Measurements from ENCODE around the gene GRM8.
A peak's percentile ranks its signal among the peaks of the same experiment; 100 is the strongest.

The GRM8 gene

DNA sequence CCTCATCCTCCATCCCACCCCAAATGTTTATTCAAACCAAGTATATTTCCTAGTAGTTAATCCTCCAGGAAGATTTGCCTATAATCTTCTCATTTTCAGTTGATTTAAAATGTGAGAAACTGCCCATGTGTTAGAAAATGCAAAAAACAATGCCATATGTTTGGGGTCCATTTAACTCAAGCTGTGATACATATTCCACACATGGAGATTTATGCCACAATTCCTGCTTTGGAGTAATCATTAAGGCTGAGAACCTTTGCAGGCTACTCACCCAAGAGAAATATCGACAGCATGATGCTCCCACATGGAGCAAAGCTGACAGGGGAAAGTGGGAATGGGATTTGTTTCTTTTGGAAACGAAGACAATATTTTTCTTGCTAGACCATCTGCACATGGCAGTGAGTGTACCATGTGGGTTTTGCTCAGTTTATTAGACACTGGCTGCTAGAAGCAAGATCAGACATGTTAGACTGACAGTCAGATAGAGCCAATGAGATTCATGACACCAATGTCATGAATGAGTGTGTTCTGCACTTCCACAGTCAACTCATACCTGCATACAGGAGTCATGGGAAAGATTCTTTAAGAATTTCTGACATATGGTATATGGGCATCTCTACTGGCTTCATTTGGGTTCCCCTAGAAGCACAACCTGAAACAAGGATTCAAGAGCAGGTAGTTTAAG lies 3.4 kb upstream of the GRM8 start:
- Histone ChIP-seq H3F3A (ENCODE audit: insufficient read depth, low read length) (no peaks in the 10 kb centered on the region), H3K79me2 (ENCODE audit: low read length) (no peaks in the 10 kb centered on the region), H3K36me3 (replicated peaks; ENCODE audit: insufficient read depth, low read length) (no peaks in the 10 kb centered on the region), H2AFZ (ENCODE audit: low read length) (no peak overlapping the region), H3K9me2 (replicated peaks; ENCODE audit: insufficient read depth, low read length) (no peaks in the 10 kb centered on the region), H3K4me3 (ENCODE audit: low read length) (no peak overlapping the region), H3K9me3 (replicated peaks; ENCODE audit: insufficient read depth, low read length) (no peaks in the 10 kb centered on the region), H3K27ac (ENCODE audit: low read length) (no peak overlapping the region), H3K4me1 (ENCODE audit: low read length) (no peaks in the 10 kb centered on the region), H3K9ac (ENCODE audit: low read length) (no peak overlapping the region), H3K27me3 (replicated peaks; ENCODE audit: insufficient read depth, low read length) (peaks cover 10% of the 10 kb centered on the region), H4K20me1 (ENCODE audit: insufficient read depth, low read length) (no peaks in the 10 kb centered on the region), H3K4me2 (ENCODE audit: low read depth, low read length) (no peak overlapping the region)
- DNase-seq, result no peak
- TF ChIP-seq EZH2phosphoT487 (IDR thresholded peaks at IDR 0.05; ENCODE audit: low read length), result no peak
- TF ChIP-seq EZH2 (optimal IDR thresholded peaks at IDR 0.05; ENCODE audit: low read depth, low read length), result no peak
- TF ChIP-seq, protein P1, sequence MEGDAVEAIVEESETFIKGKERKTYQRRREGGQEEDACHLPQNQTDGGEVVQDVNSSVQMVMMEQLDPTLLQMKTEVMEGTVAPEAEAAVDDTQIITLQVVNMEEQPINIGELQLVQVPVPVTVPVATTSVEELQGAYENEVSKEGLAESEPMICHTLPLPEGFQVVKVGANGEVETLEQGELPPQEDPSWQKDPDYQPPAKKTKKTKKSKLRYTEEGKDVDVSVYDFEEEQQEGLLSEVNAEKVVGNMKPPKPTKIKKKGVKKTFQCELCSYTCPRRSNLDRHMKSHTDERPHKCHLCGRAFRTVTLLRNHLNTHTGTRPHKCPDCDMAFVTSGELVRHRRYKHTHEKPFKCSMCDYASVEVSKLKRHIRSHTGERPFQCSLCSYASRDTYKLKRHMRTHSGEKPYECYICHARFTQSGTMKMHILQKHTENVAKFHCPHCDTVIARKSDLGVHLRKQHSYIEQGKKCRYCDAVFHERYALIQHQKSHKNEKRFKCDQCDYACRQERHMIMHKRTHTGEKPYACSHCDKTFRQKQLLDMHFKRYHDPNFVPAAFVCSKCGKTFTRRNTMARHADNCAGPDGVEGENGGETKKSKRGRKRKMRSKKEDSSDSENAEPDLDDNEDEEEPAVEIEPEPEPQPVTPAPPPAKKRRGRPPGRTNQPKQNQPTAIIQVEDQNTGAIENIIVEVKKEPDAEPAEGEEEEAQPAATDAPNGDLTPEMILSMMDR (IDR thresholded peaks at IDR 0.05; ENCODE audit: low read length), result no peak

DNA sequence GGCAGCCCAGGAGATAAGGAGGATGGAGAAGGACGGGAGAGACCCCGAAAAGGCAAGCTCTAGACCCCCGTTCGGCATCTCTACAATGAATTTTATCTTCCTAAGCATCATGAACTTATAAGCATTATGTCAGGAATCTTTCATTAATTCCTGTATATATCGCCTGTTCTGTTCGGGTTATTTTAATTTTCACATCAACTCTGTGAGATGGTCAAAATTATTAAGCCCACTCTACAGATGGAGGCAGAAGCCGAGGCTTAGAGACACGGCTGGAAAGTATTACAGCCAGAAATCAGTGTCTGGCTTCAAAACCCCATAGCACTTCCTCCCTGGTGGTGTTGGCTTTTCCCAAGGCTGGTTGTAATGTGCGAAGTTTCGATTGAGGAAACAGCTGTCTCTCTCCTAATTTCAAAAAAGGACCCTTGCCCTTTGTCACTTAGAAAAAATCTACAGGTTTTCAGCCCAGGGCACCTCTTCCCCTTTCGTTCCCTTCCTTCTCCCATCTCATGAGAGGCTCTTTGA lies 1.5 kb upstream of the GRM8 start:
- Histone ChIP-seq H3K27me3 (replicated peaks; ENCODE audit: insufficient read depth, low read length) (peaks cover 30% of the 10 kb centered on the region), H3K79me2 (ENCODE audit: low read length) (no peaks in the 10 kb centered on the region), H3F3A (ENCODE audit: insufficient read depth, low read length) (peaks cover 7% of the 10 kb centered on the region), H2AFZ (ENCODE audit: low read length) (peak overlapping the region; percentile 99), H3K9me3 (replicated peaks; ENCODE audit: insufficient read depth, low read length) (no peaks in the 10 kb centered on the region), H4K20me1 (ENCODE audit: insufficient read depth, low read length) (no peaks in the 10 kb centered on the region), H3K9me2 (replicated peaks; ENCODE audit: insufficient read depth, low read length) (no peaks in the 10 kb centered on the region), H3K27ac (ENCODE audit: low read length) (no peak overlapping the region), H3K4me2 (ENCODE audit: low read depth, low read length) (peak overlapping the region; percentile 91), H3K9ac (ENCODE audit: low read length) (no peak overlapping the region), H3K4me3 (ENCODE audit: low read length) (peak overlapping the region; percentile 88), H3K4me1 (ENCODE audit: low read length) (peaks cover 4% of the 10 kb centered on the region; the same call in 1 of the 2 replicates), H3K36me3 (replicated peaks; ENCODE audit: insufficient read depth, low read length) (no peaks in the 10 kb centered on the region)
- TF ChIP-seq, protein P1 (IDR thresholded peaks at IDR 0.05; ENCODE audit: low read length), result no peak
- TF ChIP-seq EZH2phosphoT487 (IDR thresholded peaks at IDR 0.05; ENCODE audit: low read length) (no peak), EZH2 (optimal IDR thresholded peaks at IDR 0.05; ENCODE audit: low read depth, low read length) (no peak)
- DNase-seq, result no peak

DNA sequence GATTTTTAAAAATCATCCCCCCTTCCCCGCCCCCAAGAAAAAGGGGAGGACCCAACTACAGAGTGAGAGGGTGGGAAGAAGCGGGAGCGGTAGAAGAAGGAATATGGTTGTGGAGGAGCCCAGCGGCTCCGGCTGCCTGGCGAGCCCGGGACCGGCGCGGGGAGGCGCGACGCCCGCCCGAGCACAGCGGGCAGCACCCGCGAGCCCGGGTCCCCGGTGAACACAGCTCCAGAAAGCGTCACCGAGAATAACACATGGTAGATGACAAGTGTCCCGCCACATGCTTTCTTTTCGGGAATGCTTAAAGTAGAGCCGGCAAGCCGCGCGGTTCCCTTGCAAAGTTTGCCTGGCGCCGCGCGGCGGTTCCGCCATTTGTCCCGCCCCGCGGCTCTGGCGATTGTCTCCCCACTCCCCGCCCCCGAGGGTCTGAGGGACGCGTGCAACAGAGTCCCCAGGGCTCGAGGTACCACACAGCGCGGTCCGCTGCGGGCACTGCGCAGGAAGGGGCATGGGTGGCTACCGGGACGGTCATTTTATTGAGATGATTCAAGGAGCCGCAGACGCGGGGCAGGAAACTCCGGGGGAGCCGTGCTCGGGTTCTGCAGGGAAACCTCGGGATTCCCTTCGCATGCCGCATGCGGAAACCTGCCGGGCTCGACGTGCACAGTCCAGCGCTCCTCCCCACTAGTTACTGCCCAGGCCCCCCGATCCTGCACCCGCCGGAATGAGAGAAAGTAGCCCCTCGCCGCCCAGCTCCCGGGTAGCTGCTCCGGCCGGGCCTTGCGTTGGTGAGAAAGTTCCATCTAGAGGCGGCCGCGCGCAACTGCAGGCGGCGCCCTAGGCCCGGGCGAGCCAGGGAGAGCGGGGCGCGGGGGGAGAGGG lies 781 bp upstream of the GRM8 start:
- H3K4me1 ChIP-seq (ENCODE audit: low read length), result peaks cover 4% of the 10 kb centered on the region; the same call in 1 of the 2 replicates
- peak overlapping the region; percentile 88 for H3K4me3 ChIP-seq (ENCODE audit: low read length)
- H3K9me3 ChIP-seq (replicated peaks; ENCODE audit: insufficient read depth, low read length), result no peaks in the 10 kb centered on the region
- H3K36me3 ChIP-seq (replicated peaks; ENCODE audit: insufficient read depth, low read length), result no peaks in the 10 kb centered on the region
- H3K79me2 ChIP-seq (ENCODE audit: low read length), result no peaks in the 10 kb centered on the region
- H3K27me3 ChIP-seq (replicated peaks; ENCODE audit: insufficient read depth, low read length), result peaks cover 33% of the 10 kb centered on the region
- DNase-seq, result peak; percentile 78
- peak overlapping the region; percentile 39; the same call in 1 of the 2 replicates for H3K9ac ChIP-seq (ENCODE audit: low read length)
- H3K4me2 ChIP-seq (ENCODE audit: low read depth, low read length), result peak overlapping the region; percentile 91
- TF ChIP-seq EZH2 (optimal IDR thresholded peaks at IDR 0.05; ENCODE audit: low read depth, low read length), result no peak
- TF ChIP-seq, protein P1 (IDR thresholded peaks at IDR 0.05; ENCODE audit: low read length), result peak; percentile 98
- no peak overlapping the region for H3K27ac ChIP-seq (ENCODE audit: low read length)
- peak overlapping the region; percentile 99 for H2AFZ ChIP-seq (ENCODE audit: low read length)
- H3F3A ChIP-seq (ENCODE audit: insufficient read depth, low read length), result peaks cover 7% of the 10 kb centered on the region
- H3K9me2 ChIP-seq (replicated peaks; ENCODE audit: insufficient read depth, low read length), result no peaks in the 10 kb centered on the region
- no peaks in the 10 kb centered on the region for H4K20me1 ChIP-seq (ENCODE audit: insufficient read depth, low read length)
